Renal cortical epithelial cell (primary cell): ENCODE measurements around the gene SPOCD1. TPM values are rescaled to one million over a fixed set of nuclear protein-coding genes. Genes with fewer than 3 reads are reported as not detected.

Experiments
- DNase-seq: peaks from one replicate; pipeline ENCODE4 v3.0.0-alpha.2; 2011; ENCODE audit warnings: low read depth
- total RNA-seq: library from RNA; depleted of rRNA; stranded (reverse); fragments of >200 nt; gene quantifications from 2 replicates; pipeline ENCODE4 v1.2.3, GENCODE V29; 2014

Gene SPOCD1
- total RNA-seq, 1 donor from 2014 or later = 5.0 TPM

DNA sequence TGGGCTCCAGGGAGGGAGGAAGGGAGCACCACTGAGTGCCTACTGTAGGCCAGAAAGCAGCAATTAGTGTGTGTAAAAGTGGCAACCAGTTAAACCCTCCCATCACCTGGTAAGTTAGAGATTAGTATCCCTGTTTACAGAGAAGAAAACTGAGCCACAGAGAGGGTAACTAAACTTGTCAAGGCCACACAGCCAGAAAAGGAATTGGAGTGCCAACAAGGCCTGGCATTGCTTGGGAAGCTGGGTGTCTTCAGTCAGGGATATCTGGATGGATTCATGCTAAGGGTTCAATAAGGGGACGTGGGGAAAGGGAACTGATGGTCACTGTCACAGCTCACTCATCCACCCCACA is 28.1 kb downstream of the SPOCD1 start:
- DNase-seq = no peak

GRCh38 chr1:31787261-31787660 is 28.6 kb downstream of the SPOCD1 start:
- no peak for DNase-seq

DNA sequence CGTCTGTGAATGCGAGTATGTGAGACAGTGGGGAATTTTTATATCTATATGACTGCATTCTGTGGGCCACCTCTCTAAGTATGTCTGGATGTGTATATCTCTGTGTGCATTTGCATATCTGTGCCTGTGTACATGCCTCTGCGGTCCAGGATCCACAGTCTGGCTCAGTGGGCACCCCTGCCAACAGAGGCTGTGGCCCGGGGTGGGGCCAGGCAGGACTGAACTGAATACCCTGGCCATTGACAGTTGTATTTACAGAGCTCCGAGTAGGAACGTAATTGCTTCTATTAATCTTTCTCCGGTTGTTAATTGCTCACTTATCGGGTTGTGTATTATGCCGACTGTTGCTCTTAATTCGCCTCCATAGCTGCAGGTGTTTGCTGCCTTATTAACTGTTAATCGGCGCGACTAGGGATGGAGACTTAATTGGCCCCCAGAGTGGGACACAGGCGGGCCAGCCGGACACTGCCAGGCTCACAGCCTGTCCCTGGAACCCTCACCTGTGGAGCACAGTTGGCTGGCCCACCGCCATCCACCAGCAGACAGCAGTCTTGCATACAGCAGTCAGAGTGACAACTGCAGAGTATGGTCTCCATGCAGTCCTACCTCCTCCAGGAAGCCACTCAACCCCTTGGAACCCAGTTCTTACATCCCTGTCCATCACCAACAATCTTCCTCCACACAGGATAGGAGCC is 29.3 kb downstream of the SPOCD1 start:
- no peak for DNase-seq

DNA sequence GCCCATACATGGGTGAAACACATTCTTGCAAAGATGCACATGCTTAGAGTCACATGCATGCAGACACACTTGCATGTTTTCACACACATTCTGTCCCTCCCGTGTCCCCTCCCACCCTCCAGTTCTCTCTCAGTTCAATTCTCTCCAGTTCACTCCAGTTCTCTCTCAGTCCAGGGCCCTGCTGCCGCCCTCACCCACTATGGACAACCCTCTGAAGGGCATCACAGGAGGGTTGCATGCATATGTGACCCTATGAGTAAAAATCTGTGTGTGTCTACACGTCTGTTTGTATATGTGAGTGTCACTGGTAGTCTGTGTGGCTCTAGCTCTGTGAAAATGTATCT is 29.9 kb downstream of the SPOCD1 start:
- no peak for DNase-seq

DNA sequence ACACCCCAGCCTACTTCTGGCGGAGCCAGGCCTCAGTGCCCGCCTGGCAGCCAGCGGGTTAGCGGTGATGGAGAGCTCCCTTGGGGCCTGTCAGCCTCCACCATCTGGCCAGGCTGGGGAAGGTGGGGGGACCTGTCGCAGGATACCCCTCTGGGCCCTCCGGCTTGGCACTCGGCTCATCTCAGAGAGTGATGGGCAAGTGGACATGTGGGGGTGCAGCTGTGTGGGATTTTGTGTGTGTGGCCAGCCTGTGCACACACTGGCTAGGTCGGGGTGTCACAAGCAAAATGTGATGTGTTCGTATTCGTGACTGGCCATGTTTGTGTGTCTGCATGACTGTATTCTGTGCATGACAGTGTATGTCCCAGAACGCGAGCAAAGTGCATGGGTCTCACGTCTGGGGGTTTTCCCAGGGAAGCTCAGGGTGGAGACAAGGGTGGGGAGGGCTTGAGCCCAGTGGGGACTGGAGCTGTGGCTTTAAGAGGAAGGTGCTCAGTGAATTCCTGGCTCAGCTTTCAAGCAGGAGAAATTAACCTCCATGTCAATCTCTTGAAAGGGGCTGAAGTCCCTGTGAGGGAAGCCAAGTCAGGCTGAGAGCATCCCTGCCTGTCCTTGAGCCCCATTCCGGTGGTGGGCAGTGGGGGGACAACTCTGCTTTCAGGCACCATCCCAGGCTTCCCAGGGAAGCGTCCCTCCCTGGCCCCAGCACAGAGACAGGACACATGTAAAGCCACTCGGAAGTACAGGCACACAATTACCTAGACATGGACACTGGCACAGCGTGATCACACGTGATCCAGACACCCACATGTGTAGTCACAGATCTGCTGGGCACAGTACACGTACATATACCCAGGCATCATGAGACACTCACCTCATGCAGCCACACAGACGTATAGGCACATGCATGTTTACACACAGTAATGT is 30.5 kb downstream of the SPOCD1 start:
- no peak for DNase-seq

DNA sequence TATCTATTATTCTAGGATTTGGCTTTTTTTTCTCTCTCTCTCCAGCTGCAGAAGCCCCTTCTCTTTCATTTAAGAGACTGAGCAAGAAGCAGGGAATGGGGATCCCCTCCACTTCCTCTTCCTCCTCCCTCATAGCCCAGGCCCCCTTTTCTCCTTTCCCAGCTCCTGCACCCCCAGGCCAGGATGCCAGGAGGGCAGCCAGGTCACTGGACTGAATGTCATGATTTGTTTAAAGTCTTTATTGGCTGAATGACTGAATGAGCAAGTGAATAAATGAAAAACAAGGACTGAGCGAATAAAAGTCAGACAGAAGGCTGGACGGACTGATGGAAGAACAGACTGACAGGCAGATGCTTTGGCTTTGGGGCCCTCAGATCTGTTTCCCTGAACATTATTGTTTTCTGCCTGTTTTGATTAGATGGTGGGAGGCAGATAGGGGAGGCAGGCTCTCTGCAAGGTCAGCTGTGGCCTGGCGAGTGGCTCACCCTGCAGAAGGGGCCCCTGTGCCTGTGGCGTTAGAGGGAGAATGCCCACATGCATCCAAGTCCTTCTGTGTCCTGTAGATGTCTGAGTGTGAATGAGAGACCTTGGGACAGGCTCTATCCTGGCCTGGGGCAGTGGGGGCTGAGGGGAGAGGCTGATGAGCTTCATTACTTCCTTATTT is 31.3 kb downstream of the SPOCD1 start:
- DNase-seq = no peak

DNA sequence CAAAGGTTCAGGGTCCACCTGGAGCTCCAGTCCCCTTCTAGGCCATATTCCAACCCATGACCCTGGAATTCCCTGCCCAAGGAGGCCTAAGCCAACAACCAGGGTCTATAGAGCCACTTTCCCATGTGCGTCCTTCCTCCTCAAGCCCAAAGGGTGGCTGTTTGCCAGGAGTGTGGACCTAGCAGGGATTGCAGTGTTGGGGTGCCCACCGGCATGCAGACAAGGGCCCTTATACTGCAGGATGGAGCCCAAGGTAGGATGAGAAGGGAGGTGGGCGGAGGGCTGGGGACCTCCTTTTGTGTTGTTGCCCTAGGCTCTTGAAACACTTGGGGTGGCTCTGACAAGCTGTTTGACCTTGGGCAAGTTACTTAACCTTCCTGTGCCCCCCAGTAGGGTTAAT is 32.0 kb downstream of the SPOCD1 start:
- DNase-seq = no peak

- DNase-seq = no peak
These were observed 33.1 kb downstream of the SPOCD1 start for GRCh38 chr1:31782421-31783410.

GRCh38 chr1:31781756-31782371 is 34.0 kb downstream of the SPOCD1 start:
- DNase-seq = no peak

GRCh38 chr1:31781138-31781755 is 34.6 kb downstream of the SPOCD1 start:
- DNase-seq = no peak

- no peak for DNase-seq
These were observed 35.2 kb downstream of the SPOCD1 start for GRCh38 chr1:31780632-31781031.

DNA sequence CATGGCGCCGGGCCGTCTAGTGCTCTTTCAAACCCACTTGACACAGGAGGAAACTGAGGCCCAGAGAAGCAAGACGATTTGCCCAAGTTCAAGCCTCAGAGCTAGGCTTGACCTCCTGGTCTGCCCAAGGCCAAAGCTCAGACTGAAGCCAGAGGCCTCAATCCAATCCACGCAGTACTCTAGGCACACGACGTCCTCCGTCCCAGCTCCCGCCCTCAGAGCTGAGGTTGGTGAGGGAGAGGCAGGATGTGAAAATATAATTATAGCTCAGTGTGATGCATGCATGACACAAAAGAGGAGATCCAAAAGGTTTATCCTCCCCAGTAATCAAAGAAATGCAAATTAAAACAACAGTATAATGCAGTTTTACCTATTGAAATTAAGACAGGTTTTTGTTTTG is 36.1 kb downstream of the SPOCD1 start:
- DNase-seq = no peak

- DNase-seq = no peak
These were observed 36.9 kb downstream of the SPOCD1 start for GRCh38 chr1:31778763-31779488.

DNA sequence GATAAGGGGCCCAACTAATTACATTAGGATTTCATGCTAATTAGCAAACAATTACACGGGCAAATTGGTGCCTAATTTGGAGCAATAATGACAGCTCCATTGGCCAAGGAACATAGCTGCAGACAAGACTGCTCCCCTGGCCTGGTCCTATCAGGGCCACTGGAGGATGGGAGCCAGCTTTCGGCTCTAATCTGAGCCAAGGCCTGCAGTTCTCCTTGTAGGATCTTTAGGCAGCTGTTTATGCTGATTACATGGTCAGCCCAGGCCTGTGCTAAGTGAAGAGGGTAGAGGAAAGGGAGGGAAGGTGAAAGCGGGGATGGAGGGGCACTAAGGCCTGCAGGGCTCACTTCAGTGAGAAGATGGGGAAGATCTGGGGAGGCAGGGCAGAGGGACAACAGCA is 39.3 kb downstream of the SPOCD1 start:
- no peak for DNase-seq

- DNase-seq = no peak
These were observed 39.8 kb downstream of the SPOCD1 start for GRCh38 chr1:31776032-31776431.

GRCh38 chr1:31775210-31775999 is 40.4 kb downstream of the SPOCD1 start:
- no peak for DNase-seq

GRCh38 chr1:31774495-31774894 is 41.3 kb downstream of the SPOCD1 start:
- DNase-seq = no peak

DNA sequence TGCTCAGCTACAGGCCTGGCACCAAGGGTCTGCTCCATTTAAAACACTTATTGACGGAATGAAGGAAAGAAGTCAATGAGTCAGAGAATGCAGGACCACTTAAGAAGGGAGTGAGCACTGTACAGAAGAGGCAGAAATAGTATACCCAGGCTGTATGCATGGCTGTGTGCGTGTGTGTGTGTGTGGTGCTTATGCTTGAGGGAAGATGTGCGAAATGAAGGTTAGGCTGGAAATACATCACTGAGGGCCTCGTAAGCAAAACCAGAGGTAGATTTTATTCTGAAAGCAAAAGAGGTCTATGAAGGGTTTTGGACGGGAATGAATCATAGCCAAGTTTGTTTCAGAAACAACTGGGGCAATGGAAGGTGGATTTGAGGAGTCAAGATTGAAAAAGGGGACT is 42.0 kb downstream of the SPOCD1 start:
- no peak for DNase-seq

GRCh38 chr1:31772669-31773248 is 43.1 kb downstream of the SPOCD1 start:
- DNase-seq = no peak
